WI38 (cell line): ENCODE results near the gene ARID1B.

Source experiments
- H3K4me3 ChIP-seq: 2 replicates; pipeline ENCODE4 v1.5.1; 2011; ENCODE audit warnings: low read depth, mild to moderate bottlenecking, control low read depth, low read length
- CTCF ChIP-seq: IDR thresholded peaks from 2 replicates; pipeline ENCODE4 v1.5.1; 2012; ENCODE audit warnings: low read depth, mild to moderate bottlenecking, control low read depth, low read length

Gene ARID1B

DNA sequence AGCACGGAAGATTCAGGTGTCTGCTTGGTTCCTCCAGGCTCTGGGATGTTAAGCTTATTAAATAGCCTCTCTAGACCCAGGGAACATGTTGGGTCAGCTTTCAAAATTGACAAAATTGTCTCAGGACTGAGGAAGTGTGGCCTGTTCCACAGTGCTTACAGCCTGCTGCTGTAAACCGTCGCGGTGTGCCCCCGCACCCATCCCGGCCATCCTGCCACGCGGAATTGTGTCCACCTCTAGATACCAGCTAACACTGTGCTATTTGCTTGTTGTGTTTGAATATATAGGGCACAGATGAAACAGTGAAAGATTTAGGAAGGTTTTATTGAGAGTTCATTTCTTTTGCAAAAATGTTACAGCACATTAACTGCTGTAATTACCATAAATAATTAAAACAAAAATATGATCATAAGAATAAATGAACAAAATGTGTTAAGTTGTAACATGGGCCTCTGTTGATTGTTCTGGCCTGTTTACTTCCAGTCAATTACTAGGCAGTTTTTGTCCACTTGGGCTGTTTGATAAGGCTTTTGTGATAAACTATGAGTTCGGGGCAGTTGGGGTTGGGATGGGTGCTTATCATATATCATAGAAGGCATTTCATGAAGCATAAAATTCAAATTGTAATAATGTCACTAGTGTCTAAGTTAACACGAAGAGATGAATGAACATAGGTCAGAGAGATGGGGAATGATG lies 77.4 kb downstream of the ARID1B start:
- H3K4me3 ChIP-seq: no peak overlapping the region
- TF ChIP-seq CTCF: no peak

DNA sequence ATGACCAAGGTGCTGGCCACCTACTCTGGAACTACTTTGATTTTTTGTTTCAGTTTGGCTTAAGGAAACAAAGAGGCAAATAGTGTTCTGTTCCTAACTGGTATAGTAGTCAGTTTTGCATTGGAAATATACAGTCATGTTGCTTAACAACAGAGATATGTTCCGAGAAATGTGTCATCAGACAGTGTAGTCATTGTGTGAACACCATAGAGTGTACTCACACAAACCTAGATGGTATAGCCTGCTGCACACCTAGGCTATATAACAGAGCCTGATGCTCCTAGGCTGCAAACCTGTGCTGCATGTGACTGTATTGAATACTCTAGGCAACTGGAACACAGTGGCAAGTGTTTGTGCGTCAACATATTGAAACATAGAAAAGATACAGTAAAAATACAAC lies 80.4 kb downstream of the ARID1B start:
- no peak overlapping the region for H3K4me3 ChIP-seq
- no peak for TF ChIP-seq CTCF

GRCh38 chr6:156859686-156860085 lies 82.5 kb downstream of the ARID1B start:
- no peak overlapping the region for H3K4me3 ChIP-seq
- TF ChIP-seq CTCF: no peak

- no peak overlapping the region for H3K4me3 ChIP-seq
- TF ChIP-seq CTCF: no peak
Observed at GRCh38 chr6:156862711-156863110, 85.5 kb downstream of the ARID1B start.

DNA sequence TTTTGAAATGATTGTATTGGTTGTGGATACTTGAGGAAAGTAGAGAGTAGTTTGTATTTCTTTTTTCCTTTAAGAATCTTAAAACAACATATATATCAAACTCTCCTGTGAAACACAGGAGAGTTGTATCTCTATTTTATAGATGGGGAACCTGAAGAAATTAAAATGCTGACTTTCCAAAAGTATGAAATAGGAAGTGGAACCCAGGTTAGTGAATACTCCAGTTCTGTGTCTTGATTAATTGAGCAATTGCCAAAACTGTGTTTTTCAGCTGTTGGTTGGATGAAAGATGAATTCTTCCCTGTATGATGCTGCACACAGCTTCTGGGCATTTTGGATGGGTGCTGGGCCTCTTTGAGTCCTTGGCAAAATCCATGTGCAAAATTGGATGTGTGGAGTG lies 86.3 kb downstream of the ARID1B start:
- no peak overlapping the region for H3K4me3 ChIP-seq
- TF ChIP-seq CTCF: no peak

GRCh38 chr6:156864557-156864956 lies 87.4 kb downstream of the ARID1B start:
- TF ChIP-seq CTCF: no peak
- no peak overlapping the region for H3K4me3 ChIP-seq

DNA sequence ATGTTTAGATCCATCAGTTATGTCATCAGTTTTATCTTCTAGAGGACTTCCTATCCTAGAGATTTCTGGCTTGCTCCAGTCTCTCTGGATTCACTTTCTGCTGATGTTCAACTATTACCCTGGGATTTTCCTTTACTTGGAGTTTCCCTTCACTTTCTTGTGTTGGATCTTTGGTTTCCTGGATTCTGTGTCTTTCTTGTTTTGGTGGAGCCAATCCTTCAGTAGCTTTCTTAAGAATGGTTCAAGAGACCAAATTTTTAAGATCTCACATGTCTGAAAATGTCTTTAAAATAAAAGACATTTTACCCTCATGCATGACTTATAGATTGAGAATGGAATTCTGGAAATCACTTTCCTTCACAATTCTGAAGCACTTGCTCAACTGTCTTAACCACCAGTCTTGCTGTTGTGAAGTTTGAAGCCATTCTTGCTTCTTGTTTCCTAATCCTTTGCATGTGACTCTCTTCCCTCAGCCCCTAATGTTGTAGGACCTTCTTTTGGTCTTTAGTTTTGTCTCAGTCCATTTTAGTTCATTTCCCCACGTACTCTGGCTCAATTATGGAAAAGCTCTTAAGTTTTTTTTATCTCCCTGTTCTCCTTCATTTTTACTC lies 87.9 kb downstream of the ARID1B start:
- TF ChIP-seq CTCF: no peak
- no peak overlapping the region for H3K4me3 ChIP-seq
